NCI-H1436 treated with DMSO at 0.1 percent for 48 hours (cell line): Measurements from ENCODE around the gene DCDC1.

Source experiments
- DNase-seq: peaks from one replicate; lab custom pipeline; 2025; lab: John Stamatoyannopoulos, UW

The DCDC1 gene

GRCh38 chr11:31106968-31107576 is 262.5 kb downstream of the DCDC1 start:
- no peak for DNase-seq

- no peak for DNase-seq
Observed at GRCh38 chr11:31106326-31106725, 263.2 kb downstream of the DCDC1 start.

- DNase-seq = no peak
Observed at GRCh38 chr11:31102875-31103274, 266.7 kb downstream of the DCDC1 start.

- DNase-seq = no peak
Observed at GRCh38 chr11:31102316-31102715, 267.2 kb downstream of the DCDC1 start.

GRCh38 chr11:31096191-31096805 is 273.2 kb downstream of the DCDC1 start:
- DNase-seq = no peak

- DNase-seq = no peak
Observed at GRCh38 chr11:31092638-31093037, 276.9 kb downstream of the DCDC1 start.

- DNase-seq = no peak
Observed at GRCh38 chr11:31089117-31089516, 280.4 kb downstream of the DCDC1 start.

GRCh38 chr11:31069447-31070205 is 299.9 kb downstream of the DCDC1 start:
- DNase-seq = no peak

GRCh38 chr11:31060880-31061279 is 308.7 kb downstream of the DCDC1 start:
- no peak for DNase-seq

GRCh38 chr11:31059529-31059928 is 310.0 kb downstream of the DCDC1 start:
- no peak for DNase-seq

GRCh38 chr11:31050061-31050765 is 319.3 kb downstream of the DCDC1 start:
- no peak for DNase-seq

- DNase-seq = no peak
Observed at GRCh38 chr11:31045335-31045734, 324.2 kb downstream of the DCDC1 start.

GRCh38 chr11:31030138-31030792 is 339.3 kb downstream of the DCDC1 start:
- DNase-seq = no peak

- DNase-seq = no peak
Observed at GRCh38 chr11:31026315-31026714, 343.2 kb downstream of the DCDC1 start.

- no peak for DNase-seq
Observed at GRCh38 chr11:31022080-31022479, 347.5 kb downstream of the DCDC1 start.

- no peak for DNase-seq
Observed at GRCh38 chr11:31019786-31020185, 349.8 kb downstream of the DCDC1 start.

GRCh38 chr11:31005202-31005601 is 364.3 kb downstream of the DCDC1 start:
- no peak for DNase-seq

- DNase-seq = no peak
Observed at GRCh38 chr11:31001427-31001826, 368.1 kb downstream of the DCDC1 start.

- no peak for DNase-seq
Observed at GRCh38 chr11:31000381-31000780, 369.2 kb downstream of the DCDC1 start.

GRCh38 chr11:30992513-30992849 is 377.1 kb downstream of the DCDC1 start:
- no peak for DNase-seq

- no peak for DNase-seq
Observed at GRCh38 chr11:30991802-30992512, 377.6 kb downstream of the DCDC1 start.

GRCh38 chr11:30991376-30991775 is 378.2 kb downstream of the DCDC1 start:
- DNase-seq = no peak
